GM12865 (cell line): ENCODE results near the gene MOCOS.
A peak's percentile ranks its signal among the peaks of the same experiment; 100 is the strongest.

ENCODE experiments used
- DNase-seq: peaks from one replicate; pipeline ENCODE4 v3.0.0; 2010; ENCODE audit warnings: low read depth
- H3K4me3 ChIP-seq: 2 replicates; pipeline ENCODE4 v1.5.1; 2011; ENCODE audit warnings: mild to moderate bottlenecking, low read depth, low read length, control low read depth
- CTCF ChIP-seq: IDR thresholded peaks from 2 replicates; pipeline ENCODE4 v1.5.1; 2011; ENCODE audit warnings: low read length, control low read depth, low read depth, inconsistent platforms; ENCODE audit not compliant: insufficient read depth; ENCODE audit errors: missing control alignments

MOCOS gene

GRCh38 chr18:36247036-36247435 lies 59.7 kb downstream of the MOCOS start:
- TF ChIP-seq CTCF, result no peak

GRCh38 chr18:36249392-36249791 lies 62.1 kb downstream of the MOCOS start:
- peak; percentile 10 for DNase-seq
- no peak for TF ChIP-seq CTCF
- H3K4me3 ChIP-seq, result no peak overlapping the region

More at GRCh38 chr18:36247036-36247435, 59.7 kb downstream of the MOCOS start:
- H3K4me3 ChIP-seq, result no peak overlapping the region
- no peak for DNase-seq

- TF ChIP-seq CTCF, result no peak
- H3K4me3 ChIP-seq, result no peak overlapping the region
- no peak for DNase-seq
These were observed 63.5 kb downstream of the MOCOS start for GRCh38 chr18:36250827-36251226.

- H3K4me3 ChIP-seq, result no peak overlapping the region
- DNase-seq, result no peak
- no peak for TF ChIP-seq CTCF
These were observed 67.9 kb downstream of the MOCOS start for GRCh38 chr18:36255072-36255698.

GRCh38 chr18:36256094-36256493 lies 68.8 kb downstream of the MOCOS start:
- no peak for DNase-seq
- H3K4me3 ChIP-seq, result no peak overlapping the region
- no peak for TF ChIP-seq CTCF

GRCh38 chr18:36262971-36263370 lies 75.7 kb downstream of the MOCOS start:
- H3K4me3 ChIP-seq, result no peak overlapping the region
- TF ChIP-seq CTCF, result no peak
- no peak for DNase-seq

GRCh38 chr18:36264283-36264682 lies 77.0 kb downstream of the MOCOS start:
- no peak for TF ChIP-seq CTCF
- H3K4me3 ChIP-seq, result no peak overlapping the region
- no peak for DNase-seq
